Endothelial cell of umbilical vein (primary cell): ENCODE data around the gene RGS7. TPM values are rescaled to one million over a fixed set of nuclear protein-coding genes. Genes with fewer than 3 reads are reported as not detected.

Source experiments
- BruUV-seq: library from RNA; stranded (reverse); fragments of 400-500 nt; replicated peaks from 2 replicates; lab custom pipeline; 2021; lab: Mats Ljungman, UMichigan
- CTCF ChIA-PET: fragments of 300-600, 350-600 bp; sonication (Branson Sonifier 250); formaldehyde crosslinking; loops from one replicate; lab custom pipeline; 2021; ENCODE audit warnings: antibody characterized with exemption, inconsistent platforms; lab: Charles Lee
- POLR2A ChIA-PET: fragments of 300-600, 350-600 bp; sonication (Branson Sonifier 250); formaldehyde crosslinking; loops from one replicate; lab custom pipeline; 2021; ENCODE audit warnings: antibody characterized with exemption, inconsistent platforms; lab: Charles Lee
- DNase-seq: peaks from one replicate; pipeline ENCODE4 v3.0.0-alpha.2; 2011; ENCODE audit warnings: low read depth, low spot score
- FAIRE-seq: peaks from 2 replicates; lab custom pipeline; 2011; peaks lifted over from hg19 to GRCh38; lab: Jason Lieb, UNC
- H2AFZ ChIP-seq: 2 replicates; pipeline ENCODE4 v1.6.0; 2012; ENCODE audit warnings: low read depth, low read length, control low read depth, inconsistent platforms
- H3K27ac ChIP-seq: 2 replicates; pipeline ENCODE4 v1.5.1; 2011; ENCODE audit warnings: low read depth, mild to moderate bottlenecking, control low read depth, low read length, moderate library complexity; ENCODE audit not compliant: insufficient read depth
- H3K27me3 ChIP-seq, 2 experiments: 2 replicates each; pipeline versions ENCODE4 v1.6.0 to v1.6.1; 2011; ENCODE audit warnings: low read length in 2 of 2, mixed read lengths in 1 of 2; ENCODE audit not compliant: control insufficient read depth in 2 of 2, insufficient read depth in 2 of 2
- H3K36me3 ChIP-seq, 2 experiments: 2 replicates in 1 of 2; 3 replicates in 1 of 2; pipeline ENCODE4 v1.5.1; 2011; ENCODE audit warnings: low read length in 2 of 2, mild to moderate bottlenecking in 1 of 2, moderate library complexity in 1 of 2; ENCODE audit not compliant: control insufficient read depth in 2 of 2, insufficient read depth in 2 of 2; ENCODE audit errors: extremely low read depth in 1 of 2
- H3K4me1 ChIP-seq: 3 replicates; pipeline ENCODE4 v1.5.1; 2011; ENCODE audit warnings: mild to moderate bottlenecking, low read length; ENCODE audit not compliant: control insufficient read depth, insufficient read depth; ENCODE audit errors: extremely low read depth
- H3K4me2 ChIP-seq: 2 replicates; pipeline ENCODE4 v1.6.1; 2011; ENCODE audit warnings: low read length, control low read depth, mixed read lengths; ENCODE audit not compliant: insufficient read depth
- H3K4me3 ChIP-seq, 3 experiments: fragments of 200-600 bp in 1 of 3; sonication (generic), shearing (Covaris generic) in 1 of 3; replicated peaks in 1 of 3; 2 replicates each; pipeline ENCODE4 v1.5.1; 2011 to 2016; ENCODE audit warnings: control low read depth in 3 of 3, low read length in 3 of 3, mild to moderate bottlenecking in 2 of 3, inconsistent platforms in 1 of 3, low read depth in 1 of 3, moderate library complexity in 1 of 3; ENCODE audit not compliant: insufficient read depth in 1 of 3
- H3K79me2 ChIP-seq: 2 replicates; pipeline ENCODE4 v1.6.0; 2012; ENCODE audit warnings: low read length, inconsistent platforms; ENCODE audit not compliant: control insufficient read depth, insufficient read depth
- H3K9ac ChIP-seq: replicated peaks from 2 replicates; pipeline ENCODE3; 2011; ENCODE audit warnings: low read length, control low read depth; ENCODE audit not compliant: insufficient read depth; ENCODE audit errors: extremely low read depth
- H3K9me1 ChIP-seq: replicated peaks from 3 replicates; pipeline ENCODE4 v1.6.0; 2011; ENCODE audit warnings: mild to moderate bottlenecking, low read length; ENCODE audit not compliant: control insufficient read depth, insufficient read depth; ENCODE audit errors: extremely low read depth
- H3K9me3 ChIP-seq: replicated peaks from 2 replicates; pipeline ENCODE4 v1.5.1; 2012; ENCODE audit warnings: low read length, inconsistent platforms; ENCODE audit not compliant: control insufficient read depth, insufficient read depth
- H4K20me1 ChIP-seq: replicated peaks from 2 replicates; pipeline ENCODE3; 2011; ENCODE audit warnings: mild to moderate bottlenecking, low read length; ENCODE audit not compliant: control insufficient read depth, insufficient read depth; ENCODE audit errors: extremely low read depth
- EZH2 ChIP-seq: IDR thresholded peaks from 2 replicates; pipeline ENCODE4 v1.6.1; 2012; ENCODE audit warnings: borderline replicate concordance, low read depth, mild to moderate bottlenecking, moderate library complexity, low read length, inconsistent platforms; ENCODE audit not compliant: severe bottlenecking
- FOS ChIP-seq: IDR thresholded peaks from 2 replicates; pipeline ENCODE4 v1.6.1; 2011; ENCODE audit warnings: mild to moderate bottlenecking, low read length, moderate library complexity, borderline replicate concordance; ENCODE audit not compliant: insufficient read depth
- GATA2 ChIP-seq: IDR thresholded peaks from 2 replicates; pipeline ENCODE4 v1.7.0; 2011; ENCODE audit warnings: low read depth, mild to moderate bottlenecking, moderate library complexity, mixed read lengths, low read length; ENCODE audit not compliant: insufficient read length, insufficient read depth
- JUN ChIP-seq: IDR thresholded peaks from 2 replicates; pipeline ENCODE4 v1.6.1; 2011; ENCODE audit warnings: borderline replicate concordance, low read depth; ENCODE audit not compliant: insufficient read length, insufficient read depth
- MYC ChIP-seq: IDR thresholded peaks from one replicate; pipeline ENCODE4 v1.6.1; 2011; ENCODE audit warnings: mild to moderate bottlenecking, low read depth, low read length
- POLR2A ChIP-seq: IDR thresholded peaks from 2 replicates; pipeline ENCODE4 v1.6.1; 2012; ENCODE audit warnings: low read depth, mild to moderate bottlenecking, control low read depth, low read length
- POLR2AphosphoS5 ChIP-seq: IDR thresholded peaks from 2 replicates; pipeline ENCODE4 v1.6.1; 2012; ENCODE audit warnings: low read depth, mild to moderate bottlenecking, control low read depth, low read length, moderate library complexity; ENCODE audit not compliant: insufficient read depth
- dilution Hi-C: fragments of 300-500 bp; cut with MboI; formaldehyde crosslinking; loops from one replicate; pipeline ENCODE4 v1.15.0; 2019; ENCODE audit warnings: low sequenced_read_pairs; ENCODE audit not compliant: extremely low pct_ligation_motif_present
- intact Hi-C: fragments of 100-400 bp; cut with micrococcal nuclease; formaldehyde crosslinking; loops from one replicate; pipeline ENCODE4 v1.10.0; 2022
- polyA plus RNA-seq, 4 experiments: library from polyadenylated mRNA; depleted of rRNA in 3 of 4; stranded (reverse) in 3 of 4; unstranded in 1 of 4; fragments of >200 nt; gene quantifications; 2 replicates each; pipeline versions ENCODE4 v1.2.1 to v1.2.3, GENCODE V29; 2011 to 2012; ENCODE audit warnings: missing spikeins in 1 of 4
- total RNA-seq: library from RNA; stranded (reverse); gene quantifications from 2 replicates; pipeline ENCODE4 v1.2.3, GENCODE V29; 2021
- TF ChIP-seq, protein P1 (sequence below): IDR thresholded peaks from 2 replicates; pipeline ENCODE4 v1.6.1; 2011; ENCODE audit not compliant: insufficient read depth, insufficient read length
- TF ChIP-seq, protein P2 (sequence below), 2 donors: IDR thresholded peaks; 1 replicate in 1 of 2; 2 replicates in 1 of 2; pipeline ENCODE4 v1.5.1; 2011; ENCODE audit warnings: low read length in 2 of 2, mild to moderate bottlenecking in 2 of 2, moderate library complexity in 2 of 2, control low read depth in 1 of 2, inconsistent platforms in 1 of 2, low read depth in 1 of 2; ENCODE audit not compliant: insufficient read depth in 1 of 2; ENCODE audit errors: extremely low read depth in 1 of 2

RGS7 gene
- total and polyA plus RNA-seq, 2 donors (not counting 3 experiments of a cell fraction or from before 2014, with no cell fraction given), result 0.43 to 0.44 TPM

DNA sequence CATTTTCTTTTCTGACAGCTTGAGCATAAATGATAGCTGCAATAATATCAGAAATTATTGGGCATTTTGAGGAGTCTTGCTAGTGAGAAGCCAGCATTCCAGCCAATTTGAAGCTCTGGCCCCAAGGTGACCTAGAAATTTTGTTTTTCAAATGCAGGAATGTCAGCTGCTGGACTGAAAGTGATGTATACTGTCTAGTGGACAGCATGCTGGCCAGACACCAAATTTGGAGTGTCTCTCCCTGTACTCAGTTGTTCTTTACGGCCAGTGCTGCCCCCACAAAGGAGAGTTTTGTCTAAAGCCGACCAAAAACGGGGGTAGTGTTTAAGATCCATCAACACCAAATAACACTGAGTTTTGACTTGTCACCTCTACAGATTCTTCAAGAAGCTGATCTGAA is 5.2 kb downstream of the RGS7 start:
- CTCF ChIA-PET, result no interaction called here
- no peaks in the 10 kb centered on the region for H3K9me1 ChIP-seq
- no peak overlapping the region for H3K27ac ChIP-seq
- H3K9me3 ChIP-seq, result no peaks in the 10 kb centered on the region
- H3K36me3 ChIP-seq, result no peaks in the 10 kb centered on the region
- H3K4me2 ChIP-seq, result no peak overlapping the region
- dilution Hi-C loops (no loop called here), intact Hi-C loops (loop anchor here (10.0 kb wide), 1 partner anchor 283 kb away; no protein-coding TSS in a partner anchor)
- POLR2A ChIA-PET, result no interaction called here
- no peak overlapping the region for H3K4me3 ChIP-seq
- no peak overlapping the region for H2AFZ ChIP-seq
- no peaks in the 10 kb centered on the region for H4K20me1 ChIP-seq
- TF ChIP-seq POLR2AphosphoS5, result no peak
- TF ChIP-seq MYC, result no peak
- TF ChIP-seq, protein P1, sequence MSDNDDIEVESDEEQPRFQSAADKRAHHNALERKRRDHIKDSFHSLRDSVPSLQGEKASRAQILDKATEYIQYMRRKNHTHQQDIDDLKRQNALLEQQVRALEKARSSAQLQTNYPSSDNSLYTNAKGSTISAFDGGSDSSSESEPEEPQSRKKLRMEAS, result no peak
- no peak for TF ChIP-seq JUN
- no peak for TF ChIP-seq GATA2
- TF ChIP-seq FOS, result no peak
- TF ChIP-seq, protein P2, sequence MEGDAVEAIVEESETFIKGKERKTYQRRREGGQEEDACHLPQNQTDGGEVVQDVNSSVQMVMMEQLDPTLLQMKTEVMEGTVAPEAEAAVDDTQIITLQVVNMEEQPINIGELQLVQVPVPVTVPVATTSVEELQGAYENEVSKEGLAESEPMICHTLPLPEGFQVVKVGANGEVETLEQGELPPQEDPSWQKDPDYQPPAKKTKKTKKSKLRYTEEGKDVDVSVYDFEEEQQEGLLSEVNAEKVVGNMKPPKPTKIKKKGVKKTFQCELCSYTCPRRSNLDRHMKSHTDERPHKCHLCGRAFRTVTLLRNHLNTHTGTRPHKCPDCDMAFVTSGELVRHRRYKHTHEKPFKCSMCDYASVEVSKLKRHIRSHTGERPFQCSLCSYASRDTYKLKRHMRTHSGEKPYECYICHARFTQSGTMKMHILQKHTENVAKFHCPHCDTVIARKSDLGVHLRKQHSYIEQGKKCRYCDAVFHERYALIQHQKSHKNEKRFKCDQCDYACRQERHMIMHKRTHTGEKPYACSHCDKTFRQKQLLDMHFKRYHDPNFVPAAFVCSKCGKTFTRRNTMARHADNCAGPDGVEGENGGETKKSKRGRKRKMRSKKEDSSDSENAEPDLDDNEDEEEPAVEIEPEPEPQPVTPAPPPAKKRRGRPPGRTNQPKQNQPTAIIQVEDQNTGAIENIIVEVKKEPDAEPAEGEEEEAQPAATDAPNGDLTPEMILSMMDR (IDR thresholded peaks at IDR 0.05; ENCODE audit: extremely low read depth in 1 of 2, insufficient read depth in 1 of 2, low read depth in 1 of 2, low read length in 2 of 2), result no peak
- TF ChIP-seq EZH2, result no peak
- TF ChIP-seq POLR2A, result no peak
- peaks cover 3% of the 10 kb centered on the region for H3K4me1 ChIP-seq
- H3K27me3 ChIP-seq, result no peaks in the 10 kb centered on the region
- FAIRE-seq (no peak), DNase-seq (no peak)
- no peaks in the 10 kb centered on the region for H3K79me2 ChIP-seq
- H3K9ac ChIP-seq, result no peak overlapping the region
- BruUV-seq, result no TSS peak
